Liver (tissue), 9 donors: ENCODE measurements around the gene UGT1A8. TPM values are rescaled to one million over a fixed set of nuclear protein-coding genes. Genes with fewer than 3 reads are reported as not detected.

Experiments
- DNase-seq: peaks from one replicate; pipeline ENCODE4 v3.0.0-alpha.2; 2017; ENCODE audit warnings: low spot score
- H3K27ac ChIP-seq, 2 donors: one replicate each; pipeline ENCODE4 v1.7.0; 2013; ENCODE audit warnings: inconsistent platforms in 2 of 2, low read length in 2 of 2, control low read depth in 1 of 2, low read depth in 1 of 2, mild to moderate bottlenecking in 1 of 2
- H3K27me3 ChIP-seq, 4 donors: one replicate each; pipeline versions ENCODE4 v1.6.1 to v1.7.0; 2013; ENCODE audit warnings: low read length in 3 of 4, inconsistent platforms in 1 of 4, mild to moderate bottlenecking in 1 of 4, moderate library complexity in 1 of 4; ENCODE audit not compliant: control insufficient read depth in 4 of 4, insufficient read depth in 4 of 4
- H3K36me3 ChIP-seq, 4 donors: one replicate each; pipeline versions ENCODE4 v1.6.1 to v1.7.0; 2013; ENCODE audit warnings: low read length in 3 of 4, mild to moderate bottlenecking in 3 of 4, low read depth in 1 of 4, moderate library complexity in 1 of 4; ENCODE audit not compliant: control insufficient read depth in 4 of 4, insufficient read depth in 3 of 4
- H3K4me1 ChIP-seq, 4 donors: one replicate each; pipeline versions ENCODE4 v1.6.1 to v1.7.0; 2013; ENCODE audit warnings: low read length in 3 of 4, mild to moderate bottlenecking in 3 of 4, moderate library complexity in 1 of 4; ENCODE audit not compliant: control insufficient read depth in 4 of 4, insufficient read depth in 4 of 4
- H3K4me3 ChIP-seq, 3 donors: one replicate each; pipeline versions ENCODE4 v1.6.1 to v1.7.0; 2013; ENCODE audit warnings: low read length in 3 of 3, control low read depth in 1 of 3, low read depth in 1 of 3, mild to moderate bottlenecking in 1 of 3
- H3K9ac ChIP-seq, 2 donors: one replicate each; pipeline ENCODE4 v1.7.0; 2013; ENCODE audit warnings: low read length in 2 of 2, mild to moderate bottlenecking in 2 of 2, moderate library complexity in 2 of 2, control low read depth in 1 of 2, low read depth in 1 of 2
- H3K9me3 ChIP-seq, 4 donors: one replicate each; pipeline versions ENCODE4 v1.6.1 to v1.7.0; 2013; ENCODE audit warnings: low read length in 3 of 4; ENCODE audit not compliant: control insufficient read depth in 4 of 4
- ATF3 ChIP-seq: IDR thresholded peaks from 2 replicates; pipeline ENCODE4 v1.6.1; 2016; ENCODE audit warnings: antibody characterized with exemption
- CTCF ChIP-seq: fragments of 150-350 bp; IDR thresholded peaks from 2 replicates; pipeline ENCODE4 v1.5.1; 2017; ENCODE audit warnings: improper control_type of control experiment, low read depth, low read length; ENCODE audit not compliant: missing input control
- FOXA1 ChIP-seq: IDR thresholded peaks from 2 replicates; pipeline ENCODE4 v1.6.1; 2016; ENCODE audit warnings: antibody characterized with exemption
- FOXA2 ChIP-seq: IDR thresholded peaks from 2 replicates; pipeline ENCODE4 v1.6.1; 2016; ENCODE audit warnings: antibody characterized with exemption
- GABPA ChIP-seq, 2 donors: IDR thresholded peaks in 1 of 2; conservative IDR thresholded peaks in 1 of 2; 2 replicates each; pipeline ENCODE4 v1.6.1; 2016; ENCODE audit warnings: antibody characterized with exemption in 2 of 2, mild to moderate bottlenecking in 1 of 2, moderate library complexity in 1 of 2
- HNF4A ChIP-seq, 2 donors: conservative IDR thresholded peaks; 2 replicates each; pipeline ENCODE4 v1.6.1; 2016; ENCODE audit warnings: antibody characterized with exemption in 2 of 2, mild to moderate bottlenecking in 2 of 2
- JUND ChIP-seq, 2 donors: IDR thresholded peaks; 2 replicates each; pipeline ENCODE4 v1.6.1; 2016; ENCODE audit warnings: antibody characterized with exemption in 2 of 2
- MAX ChIP-seq: IDR thresholded peaks from 2 replicates; pipeline ENCODE4 v1.6.1; 2016; ENCODE audit warnings: antibody characterized with exemption
- NR2F2 ChIP-seq: IDR thresholded peaks from 2 replicates; pipeline ENCODE4 v1.6.1; 2016; ENCODE audit warnings: antibody characterized with exemption
- RAD21 ChIP-seq, 2 donors: IDR thresholded peaks; 2 replicates each; pipeline ENCODE4 v1.6.1; 2016; ENCODE audit warnings: antibody characterized with exemption in 2 of 2, mild to moderate bottlenecking in 2 of 2
- REST ChIP-seq: IDR thresholded peaks from 2 replicates; pipeline ENCODE4 v1.6.1; 2016; ENCODE audit warnings: antibody characterized with exemption, mild to moderate bottlenecking
- RXRA ChIP-seq, 2 donors: IDR thresholded peaks; 2 replicates each; pipeline ENCODE4 v1.6.1; 2017 to 2018; ENCODE audit warnings: antibody characterized with exemption in 2 of 2, mild to moderate bottlenecking in 1 of 2
- SP1 ChIP-seq: IDR thresholded peaks from 2 replicates; pipeline ENCODE4 v1.6.1; 2018; ENCODE audit warnings: antibody characterized with exemption, mild to moderate bottlenecking
- TAF1 ChIP-seq: conservative IDR thresholded peaks from 2 replicates; pipeline ENCODE4 v1.6.1; 2016; ENCODE audit warnings: antibody characterized with exemption, mild to moderate bottlenecking
- YY1 ChIP-seq: IDR thresholded peaks from 2 replicates; pipeline ENCODE4 v1.6.1; 2016; ENCODE audit warnings: antibody characterized with exemption, mild to moderate bottlenecking
- ZBTB33 ChIP-seq: IDR thresholded peaks from 2 replicates; pipeline ENCODE4 v1.6.1; 2016; ENCODE audit warnings: antibody characterized with exemption
- WGBS: extraction: QIAGEN DNeasy Blood & Tissue Kit; methylation state at CpG from one replicate; pipeline ENCODE4 v1.1.7; 2013; 5-methylcytosine and 5-hydroxymethylcytosine counted together
- polyA plus RNA-seq, 2 donors: library from polyadenylated mRNA; stranded (reverse) in 1 of 2; unstranded in 1 of 2; fragments of 200-250 nt in 1 of 2; fragments of >200 nt in 1 of 2; fragmentation: Nextera tagmentation in 1 of 2; extraction: Ambion mirVana in 1 of 2; gene quantifications; one replicate each; pipeline versions ENCODE4 v1.2.1 to v1.2.3, GENCODE V29; 2013 to 2015
- total RNA-seq, 2 donors: library from RNA; depleted of rRNA; stranded (reverse); fragments of >200 nt; gene quantifications; one replicate each; pipeline ENCODE4 v1.2.3, GENCODE V29; 2014
- donor health status: healthy.
- donor health status: healthy.
- donor health status: healthy.
- donor health status: healthy.
- donor health status: healthy.

UGT1A8 gene
- total and polyA plus RNA-seq, 4 donors = 0.17 to 0.51 (median 0.48) TPM; not detected in 1

GRCh38 chr2:233801357-233802131, 184.1 kb downstream of the UGT1A8 start:
- H3K27ac ChIP-seq = no peak overlapping the region
- H3K4me3 ChIP-seq = no peak overlapping the region
- H3K9ac ChIP-seq = no peak overlapping the region
- no peaks in the 10 kb centered on the region for H3K27me3 ChIP-seq
- H3K9me3 ChIP-seq = no peaks in the 10 kb centered on the region
- DNase-seq = peak; percentile 27
- WGBS = 81% methylated on average over 9 of the region's 9 CpGs
- TF ChIP-seq REST = no peak
- no peak for TF ChIP-seq FOXA1
- TF ChIP-seq GABPA (IDR thresholded peaks at IDR 0.05 in 1 of 2, conservative IDR thresholded peaks at IDR 0.05 in 1 of 2) = no peak
- TF ChIP-seq ZBTB33 = no peak
- TF ChIP-seq TAF1 = no peak
- no peak for TF ChIP-seq RAD21 (IDR thresholded peaks at IDR 0.05)
- TF ChIP-seq FOXA2 = no peak
- TF ChIP-seq HNF4A (conservative IDR thresholded peaks at IDR 0.05) = no peak
- TF ChIP-seq CTCF = no peak
- no peak for TF ChIP-seq RXRA (IDR thresholded peaks at IDR 0.05)
- TF ChIP-seq SP1 = no peak
- no peak for TF ChIP-seq ATF3
- no peak for TF ChIP-seq JUND (IDR thresholded peaks at IDR 0.05)
- no peaks in the 10 kb centered on the region for H3K4me1 ChIP-seq
- no peaks in the 10 kb centered on the region for H3K36me3 ChIP-seq

GRCh38 chr2:233802132-233802815, 184.8 kb downstream of the UGT1A8 start:
- no peaks in the 10 kb centered on the region for H3K36me3 ChIP-seq
- H3K4me3 ChIP-seq = no peak overlapping the region
- H3K4me1 ChIP-seq = no peaks in the 10 kb centered on the region
- no peaks in the 10 kb centered on the region for H3K9me3 ChIP-seq
- DNase-seq = no peak
- no peak overlapping the region for H3K27ac ChIP-seq
- H3K27me3 ChIP-seq = no peaks in the 10 kb centered on the region
- no peak overlapping the region for H3K9ac ChIP-seq
- WGBS = 87% methylated on average over 3 of the region's 3 CpGs
- TF ChIP-seq GABPA (IDR thresholded peaks at IDR 0.05 in 1 of 2, conservative IDR thresholded peaks at IDR 0.05 in 1 of 2) = no peak
- TF ChIP-seq FOXA2 = no peak
- TF ChIP-seq RAD21 (IDR thresholded peaks at IDR 0.05) = no peak
- TF ChIP-seq YY1 = no peak
- no peak for TF ChIP-seq JUND (IDR thresholded peaks at IDR 0.05)
- TF ChIP-seq FOXA1 = no peak
- no peak for TF ChIP-seq MAX
- TF ChIP-seq CTCF = no peak
- no peak for TF ChIP-seq NR2F2
- no peak for TF ChIP-seq HNF4A (conservative IDR thresholded peaks at IDR 0.05)
- TF ChIP-seq TAF1 = no peak
- no peak for TF ChIP-seq SP1
- no peak for TF ChIP-seq ZBTB33
